SH-SY5Y (cell line): ENCODE results near the gene LINGO4.

Source experiments
- GATA2 ChIP-seq: IDR thresholded peaks from 2 replicates; pipeline ENCODE4 v1.6.1; 2011; ENCODE audit warnings: mild to moderate bottlenecking, low read depth, low read length
- GATA3 ChIP-seq: IDR thresholded peaks from 2 replicates; pipeline ENCODE4 v1.6.1; 2011; ENCODE audit warnings: low read depth, mild to moderate bottlenecking, low read length, moderate library complexity

- no peak for TF ChIP-seq GATA2
- no peak for TF ChIP-seq GATA3
Observed at GRCh38 chr1:151825751-151826660, 20.8 kb upstream of the LINGO4 start.
